Measurements from ENCODE around the gene RERE.

The RERE gene

DNA sequence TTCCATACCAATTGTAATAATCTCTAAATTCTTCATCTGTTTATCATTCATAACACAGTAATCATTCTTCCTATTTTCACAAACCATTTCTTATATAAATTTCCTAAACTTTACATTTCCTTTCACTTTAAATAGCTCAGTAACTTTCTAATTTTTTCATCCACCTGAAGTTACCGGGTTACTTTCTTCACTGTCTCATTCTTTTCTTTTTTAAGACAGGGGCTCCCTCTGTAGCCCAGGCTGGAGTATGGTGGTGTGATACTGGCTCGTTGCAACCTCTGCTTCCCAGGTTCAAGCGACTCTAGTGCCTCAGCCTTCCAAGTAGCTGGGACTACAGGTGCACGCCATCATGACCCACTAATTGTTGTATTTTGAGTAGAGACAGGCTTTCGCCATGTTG is 41.3 kb downstream of the RERE start:
- DNase-seq (ENCODE audit: low read depth), result no peak
- TF ChIP-seq CTCF (IDR thresholded peaks at IDR 0.05; ENCODE audit: insufficient read depth, low read depth, low read length, missing control alignments), result no peak
- no peak overlapping the region for H3K4me3 ChIP-seq (ENCODE audit: low read depth, low read length)

DNA sequence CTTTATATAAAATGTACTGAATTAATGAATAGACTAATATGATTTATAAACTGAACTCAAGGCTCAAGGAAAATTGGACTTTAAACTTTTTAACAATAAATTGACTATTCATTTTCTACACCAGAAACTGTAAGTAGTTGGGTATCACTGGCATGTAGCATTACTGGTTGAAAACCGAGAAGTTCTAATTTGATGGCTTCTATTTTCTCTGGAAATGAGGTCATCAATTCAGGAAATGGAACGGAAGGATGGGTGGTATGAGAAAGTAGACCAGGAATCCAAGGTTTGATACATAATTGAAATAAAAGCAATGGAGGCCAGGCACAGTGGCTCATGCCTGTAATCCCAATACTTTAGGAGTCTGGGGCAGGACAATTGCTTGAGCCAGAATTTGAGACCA is 50.4 kb downstream of the RERE start:
- H3K4me3 ChIP-seq (ENCODE audit: low read depth, low read length), result no peak overlapping the region
- DNase-seq (ENCODE audit: low read depth), result no peak
- no peak for TF ChIP-seq CTCF (IDR thresholded peaks at IDR 0.05; ENCODE audit: insufficient read depth, low read depth, low read length, missing control alignments)

DNA sequence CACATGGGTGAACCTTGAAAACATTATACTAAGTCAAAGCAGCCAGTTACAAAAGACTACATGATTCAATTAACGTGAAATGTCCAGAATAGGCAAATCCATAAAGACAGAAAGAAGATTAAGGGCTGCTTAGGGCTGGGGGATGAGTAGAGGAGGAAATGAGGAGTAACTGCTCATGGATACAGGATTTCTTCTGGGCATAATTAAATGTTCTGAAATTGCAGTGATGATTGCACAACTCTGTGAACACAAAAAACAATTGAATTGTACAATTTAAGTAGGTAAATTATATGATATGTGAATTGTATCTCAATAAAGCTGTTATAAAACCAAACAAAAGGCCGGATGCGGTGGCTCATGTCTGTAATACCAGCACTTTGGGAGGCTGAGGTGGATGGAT is 52.2 kb downstream of the RERE start:
- no peak for TF ChIP-seq CTCF (IDR thresholded peaks at IDR 0.05; ENCODE audit: insufficient read depth, low read depth, low read length, missing control alignments)
- DNase-seq (ENCODE audit: low read depth), result no peak
- H3K4me3 ChIP-seq (ENCODE audit: low read depth, low read length), result no peak overlapping the region

DNA sequence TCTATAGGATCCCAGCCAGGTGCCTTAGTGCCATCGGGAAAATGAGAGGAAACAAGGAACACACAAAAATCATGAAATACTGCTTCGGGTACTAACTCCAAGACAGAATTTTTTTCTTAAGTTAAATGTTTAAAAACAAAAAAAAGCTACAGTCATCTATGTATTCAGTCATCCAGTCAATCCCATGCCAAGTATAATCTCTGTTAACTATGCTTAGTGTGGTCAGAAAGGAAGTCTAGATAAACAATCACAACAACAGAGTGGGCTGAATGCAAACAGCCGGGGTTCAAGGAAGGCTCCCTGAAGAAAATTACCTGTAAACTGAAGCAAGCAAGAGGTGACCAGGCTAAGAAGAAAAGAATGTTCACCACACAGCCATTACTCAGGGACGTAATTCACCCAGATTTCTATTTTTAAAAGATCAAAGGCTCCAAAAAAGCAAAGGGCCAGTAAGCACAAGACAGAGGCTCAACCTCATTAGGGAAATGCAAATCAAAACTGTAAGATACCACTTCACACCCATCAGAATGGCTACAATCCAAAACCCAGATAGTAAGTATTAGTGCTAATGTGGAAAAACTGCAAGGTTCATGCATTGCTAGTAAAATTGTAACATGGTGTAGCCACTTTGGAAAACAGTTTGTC is 53.0 kb downstream of the RERE start:
- no peak for TF ChIP-seq CTCF (IDR thresholded peaks at IDR 0.05; ENCODE audit: insufficient read depth, low read depth, low read length, missing control alignments)
- DNase-seq (ENCODE audit: low read depth), result peak; percentile 50
- peak overlapping the region; percentile 11 for H3K4me3 ChIP-seq (ENCODE audit: low read depth, low read length)

GRCh38 chr1:8763888-8764287 is 53.6 kb downstream of the RERE start:
- DNase-seq (ENCODE audit: low read depth), result peak; percentile 74

GRCh38 chr1:8754993-8755392 is 62.4 kb downstream of the RERE start:
- TF ChIP-seq CTCF (IDR thresholded peaks at IDR 0.05; ENCODE audit: insufficient read depth, low read depth, low read length, missing control alignments), result no peak

More at GRCh38 chr1:8763888-8764287, 53.6 kb downstream of the RERE start:
- no peak for TF ChIP-seq CTCF (IDR thresholded peaks at IDR 0.05; ENCODE audit: insufficient read depth, low read depth, low read length, missing control alignments)
- H3K4me3 ChIP-seq (ENCODE audit: low read depth, low read length), result peak overlapping the region; percentile 11; the same call in 1 of the 2 replicates

GRCh38 chr1:8754247-8754650 is 63.2 kb downstream of the RERE start:
- TF ChIP-seq CTCF (IDR thresholded peaks at IDR 0.05; ENCODE audit: insufficient read depth, low read depth, low read length, missing control alignments), result no peak
- no peak for DNase-seq (ENCODE audit: low read depth)
- no peak overlapping the region for H3K4me3 ChIP-seq (ENCODE audit: low read depth, low read length)

More at GRCh38 chr1:8754993-8755392, 62.4 kb downstream of the RERE start:
- no peak for DNase-seq (ENCODE audit: low read depth)
- H3K4me3 ChIP-seq (ENCODE audit: low read depth, low read length), result no peak overlapping the region
